HG03571 (cell line): ENCODE results near the gene IL20.
"Not testable (repeated sequence)": the region's sequence is repeated elsewhere in the genome, so short reads cannot be mapped to it uniquely, and the experiment has no call there.

ENCODE experiments used
- ATAC-seq: cut with Tn5 transposase; IDR thresholded peaks from one replicate; pipeline ENCODE4 v1.9.1; 2021; ENCODE audit not compliant: unreplicated experiment

Gene IL20

DNA sequence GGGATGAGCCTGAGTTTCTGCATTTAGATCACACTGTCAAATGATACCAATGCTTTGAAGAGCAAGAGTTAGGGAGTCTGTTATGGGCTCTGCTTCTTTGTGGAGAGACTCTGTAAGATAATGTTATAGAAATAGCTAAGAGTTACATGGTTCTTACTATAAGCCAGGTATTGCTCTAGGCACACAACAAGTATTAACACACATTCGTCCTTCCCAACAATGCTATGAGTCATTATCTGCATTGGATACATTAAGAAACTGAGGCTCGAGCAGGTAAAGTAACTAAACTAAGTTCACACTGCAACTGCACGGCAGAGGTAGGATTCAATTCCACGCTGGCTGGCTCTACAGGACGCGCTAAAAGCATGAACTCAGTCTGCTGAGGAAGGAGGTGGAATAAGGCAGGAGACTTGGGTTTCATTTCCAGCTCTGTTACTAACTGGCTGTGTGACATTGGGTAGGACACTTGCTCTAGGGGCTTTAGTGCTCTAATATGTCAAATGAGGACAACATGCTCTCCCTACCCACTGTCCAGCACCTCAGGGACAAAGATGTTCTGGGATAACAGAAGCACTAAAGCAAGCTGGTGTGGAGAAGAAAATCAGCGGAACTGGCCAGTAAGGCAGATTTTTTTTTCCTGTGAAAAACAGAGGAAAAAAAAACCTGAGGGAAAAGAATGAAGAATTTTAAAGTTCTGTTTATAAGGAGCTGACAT, 23.7 kb upstream of the IL20 start:
- no peak for ATAC-seq

DNA sequence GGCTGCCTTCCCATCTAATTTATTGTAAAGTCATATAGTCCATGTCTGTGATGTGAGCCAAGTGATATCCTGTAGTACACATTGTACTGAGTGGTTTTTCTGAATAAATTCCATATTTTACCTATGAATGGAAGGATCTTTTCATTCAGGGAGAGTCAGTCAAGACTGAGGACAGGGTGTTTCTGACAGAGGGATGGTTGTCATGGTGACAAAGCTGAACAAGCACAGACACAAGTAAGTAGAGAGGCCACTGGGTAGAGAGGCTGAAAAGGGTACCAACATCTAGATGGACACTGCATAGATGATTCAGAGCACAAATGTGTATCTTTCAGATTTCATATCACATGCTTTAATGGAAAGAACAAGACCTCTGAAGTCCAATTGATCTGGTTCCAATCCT, 22.6 kb upstream of the IL20 start:
- ATAC-seq: no peak

DNA sequence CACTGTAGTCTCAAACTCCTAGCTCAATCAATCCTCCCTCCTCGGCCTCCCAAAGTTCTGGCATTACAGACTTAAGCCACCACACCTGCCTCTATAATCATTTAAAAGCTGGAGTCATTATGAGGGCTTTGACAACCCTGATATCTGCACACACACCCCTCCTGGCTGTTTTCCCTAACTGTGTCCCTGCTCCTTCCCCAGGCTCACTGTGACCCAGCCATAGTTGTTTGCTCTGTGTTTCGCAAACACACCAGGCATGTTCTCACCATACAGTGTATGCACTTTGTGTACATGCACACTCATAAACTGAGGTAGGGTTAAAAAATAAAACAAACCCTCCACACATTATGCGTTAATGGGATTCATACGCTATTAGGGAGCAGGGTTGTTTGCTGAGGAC, 21.8 kb upstream of the IL20 start:
- ATAC-seq: no peak

DNA sequence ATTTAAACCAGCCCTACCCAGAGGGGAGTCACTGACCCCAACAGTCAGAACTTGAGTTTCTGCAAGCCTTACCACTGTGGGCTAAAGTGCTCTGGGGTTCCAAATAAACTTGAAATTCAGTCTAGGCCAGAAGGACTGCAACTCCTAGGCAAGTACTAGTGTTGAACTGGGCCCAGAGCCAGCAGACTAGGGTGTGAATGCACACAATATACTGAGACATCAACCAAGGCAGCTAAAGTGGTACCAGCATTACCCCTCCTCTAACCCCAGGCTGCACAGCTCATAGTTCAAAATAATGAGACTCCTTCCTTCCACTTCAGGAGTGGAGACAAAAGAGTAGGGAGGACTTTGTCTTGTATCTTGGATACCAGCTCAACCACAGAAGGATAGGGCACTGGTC, 18.9 kb upstream of the IL20 start:
- ATAC-seq: no peak

DNA sequence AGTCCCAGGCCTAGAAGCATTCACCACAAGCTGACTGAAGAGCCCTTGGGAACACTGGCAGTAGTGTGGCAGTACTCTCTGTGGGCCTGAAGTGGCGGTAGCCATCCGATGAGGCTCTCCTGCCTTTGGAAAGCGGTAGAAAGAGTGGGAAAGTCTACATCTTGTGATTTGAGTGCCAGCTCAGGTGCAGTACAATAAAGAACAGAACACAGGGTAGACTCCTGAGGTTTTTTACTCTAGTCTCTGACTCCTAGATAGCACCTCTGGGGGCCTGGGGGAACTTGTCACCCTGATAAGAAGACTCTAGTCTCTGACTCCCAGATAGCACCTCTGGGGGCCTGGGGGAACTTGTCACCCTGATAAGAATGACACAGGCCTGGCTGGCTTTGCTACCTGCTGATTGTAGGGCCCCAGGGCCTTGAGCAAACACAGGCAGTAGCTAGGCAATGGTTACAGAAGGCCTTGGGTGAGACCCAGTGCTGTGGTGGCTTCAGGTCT, 18.0 kb upstream of the IL20 start:
- ATAC-seq: no peak

DNA sequence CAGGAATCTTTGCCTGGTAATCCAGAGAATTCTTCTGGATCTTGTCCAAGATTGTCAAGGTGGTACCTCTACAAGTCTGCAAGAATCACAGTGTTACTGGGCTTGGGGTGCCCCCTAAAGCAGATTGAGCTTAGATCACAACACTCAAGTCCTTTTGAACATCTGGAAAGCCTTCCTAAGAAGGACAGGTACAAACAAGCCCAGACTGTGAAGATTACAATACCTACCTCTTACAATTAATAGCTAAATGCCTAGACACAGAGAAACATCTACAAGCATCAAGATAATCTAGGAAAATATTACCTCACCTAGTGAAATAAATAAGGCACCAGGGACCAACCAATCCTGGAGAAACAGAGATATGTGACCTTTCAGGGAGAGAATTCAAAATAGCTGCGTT, 17.5 kb upstream of the IL20 start:
- ATAC-seq: no peak

DNA sequence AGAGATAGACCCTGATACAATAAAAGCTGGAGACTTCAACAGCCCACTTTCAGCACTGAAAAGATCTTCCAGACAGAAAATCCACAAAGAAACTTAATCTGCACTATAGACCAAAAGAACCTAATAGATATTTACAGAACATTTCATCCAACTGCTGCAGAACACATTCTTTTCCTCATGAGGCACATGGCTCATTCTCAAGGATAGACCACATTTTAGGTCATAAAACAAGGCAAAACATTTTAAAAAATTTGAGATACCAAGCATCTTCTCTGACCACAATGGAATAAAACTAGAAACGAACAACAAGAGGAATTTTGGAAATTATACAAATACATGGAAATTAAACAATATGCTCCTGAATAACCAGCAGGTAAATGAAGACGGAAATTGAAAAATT, 15.0 kb upstream of the IL20 start:
- no peak for ATAC-seq

DNA sequence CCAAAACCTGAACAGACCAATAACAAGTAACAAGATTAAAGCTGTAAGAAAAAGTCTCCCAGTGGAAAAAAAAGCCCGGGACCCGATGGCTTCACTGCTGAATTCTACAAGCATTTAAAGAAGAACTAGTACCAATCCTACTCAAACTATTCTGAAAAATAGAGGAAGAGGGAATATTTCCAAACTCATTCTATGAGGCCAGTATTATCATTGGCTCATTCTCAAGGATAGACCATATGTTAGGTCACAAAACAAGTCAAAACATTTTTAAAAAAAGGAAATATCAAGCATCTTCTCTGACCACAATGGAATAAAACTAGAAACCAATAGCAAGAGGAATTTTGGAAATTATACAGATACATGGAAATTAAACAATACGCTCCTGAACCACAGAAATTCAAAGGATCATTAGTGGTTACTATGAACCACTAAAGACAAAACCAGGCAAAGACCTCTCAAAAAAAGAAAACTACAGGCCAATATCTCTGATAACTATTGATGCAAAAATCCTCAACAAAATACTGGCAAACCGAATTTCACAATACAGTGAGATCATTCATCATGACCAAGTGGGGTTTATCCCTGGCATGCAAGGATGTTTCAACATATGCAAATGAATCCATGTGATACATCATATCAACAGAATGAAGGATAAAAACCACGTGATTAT, 13.9 kb upstream of the IL20 start:
- no peak for ATAC-seq

DNA sequence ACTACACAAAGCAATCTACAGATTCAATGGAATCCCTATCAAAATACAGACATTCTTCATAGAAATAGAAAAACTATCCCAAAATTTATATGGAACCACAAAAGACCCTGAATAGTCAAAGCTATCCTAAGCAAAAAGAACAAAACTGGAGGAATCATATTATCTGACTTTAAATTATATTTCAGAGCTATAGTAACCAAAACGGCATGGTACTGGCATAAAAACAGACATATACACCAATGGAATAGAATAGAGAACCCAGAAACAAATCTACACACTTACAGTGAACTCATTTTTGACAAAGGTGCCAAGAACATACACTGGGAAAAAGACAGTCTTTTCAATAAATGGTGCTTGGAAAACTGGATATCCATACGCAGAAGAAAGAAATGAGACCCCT, 12.8 kb upstream of the IL20 start:
- not testable (repeated sequence) for ATAC-seq

DNA sequence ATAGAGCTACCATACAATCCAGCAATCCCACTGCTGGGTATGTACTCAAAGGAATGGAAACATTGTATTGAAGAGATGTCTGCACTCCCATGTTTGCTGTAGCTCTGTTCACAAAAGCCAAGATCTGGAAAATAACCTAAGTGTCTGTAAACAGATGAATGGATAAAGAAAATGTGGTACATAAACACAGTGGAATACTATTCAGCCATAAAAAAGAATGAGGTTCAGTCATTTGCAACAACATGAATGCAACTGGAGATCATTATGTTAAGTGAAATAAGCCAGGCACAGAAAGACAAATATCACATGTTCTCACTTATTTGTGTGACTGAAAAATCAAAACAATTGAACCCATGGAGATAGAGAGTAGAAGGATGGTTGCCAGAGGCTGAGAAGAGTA, 11.7 kb upstream of the IL20 start:
- ATAC-seq: not testable (repeated sequence)

DNA sequence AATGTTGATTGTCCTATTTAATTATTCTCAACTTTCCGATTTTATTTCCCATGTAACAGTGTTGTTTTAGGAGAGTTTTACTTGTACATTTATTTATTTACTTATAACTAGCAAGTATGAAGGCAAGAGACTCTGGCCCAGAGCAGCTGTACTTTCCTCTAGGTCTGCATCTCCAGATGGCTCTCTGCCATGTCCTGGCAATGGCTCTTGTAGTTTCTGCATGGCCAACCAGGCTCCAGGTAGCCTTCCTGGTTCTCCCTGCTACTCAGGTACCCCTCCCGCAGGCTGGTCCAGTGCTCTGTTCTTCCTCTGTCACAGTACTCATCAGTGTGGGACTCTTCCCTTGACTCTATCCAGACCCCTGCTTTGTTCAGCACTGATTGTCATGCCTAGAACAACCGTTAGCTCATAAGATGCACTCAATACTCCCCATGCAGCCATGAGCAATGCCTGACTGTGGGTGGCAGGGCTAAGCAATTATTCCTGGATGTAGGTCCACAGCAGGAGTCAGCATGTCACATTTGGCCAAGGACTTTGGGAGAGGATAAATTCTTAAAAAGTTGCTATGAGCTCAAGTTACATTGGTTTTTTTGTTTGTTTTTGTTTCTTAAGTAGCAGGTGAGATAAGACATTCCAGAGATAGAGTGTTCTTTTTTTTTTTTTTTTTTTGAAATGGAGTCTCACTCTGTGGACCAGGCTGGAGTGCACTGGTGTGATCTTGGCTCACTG, 10.9 kb upstream of the IL20 start:
- no peak for ATAC-seq

DNA sequence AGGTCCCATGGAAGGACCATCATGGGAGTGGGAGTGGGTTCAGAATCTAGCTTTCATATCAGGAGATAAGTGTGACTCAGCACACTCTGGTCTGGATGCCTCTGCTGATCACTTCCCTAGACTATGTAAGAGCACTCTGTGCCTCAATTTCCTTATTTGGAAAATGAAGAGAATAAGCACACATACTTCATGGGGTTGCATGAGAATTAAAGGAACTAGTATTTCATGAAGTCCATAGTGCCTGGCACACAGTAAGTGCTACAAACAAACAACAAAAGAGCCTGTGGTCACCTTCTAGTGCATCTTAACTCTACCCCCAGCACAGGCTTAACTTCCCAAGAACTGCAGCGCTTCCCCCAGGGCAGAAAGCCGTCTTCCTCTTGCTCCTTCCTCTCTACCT, 9.6 kb upstream of the IL20 start:
- no peak for ATAC-seq

DNA sequence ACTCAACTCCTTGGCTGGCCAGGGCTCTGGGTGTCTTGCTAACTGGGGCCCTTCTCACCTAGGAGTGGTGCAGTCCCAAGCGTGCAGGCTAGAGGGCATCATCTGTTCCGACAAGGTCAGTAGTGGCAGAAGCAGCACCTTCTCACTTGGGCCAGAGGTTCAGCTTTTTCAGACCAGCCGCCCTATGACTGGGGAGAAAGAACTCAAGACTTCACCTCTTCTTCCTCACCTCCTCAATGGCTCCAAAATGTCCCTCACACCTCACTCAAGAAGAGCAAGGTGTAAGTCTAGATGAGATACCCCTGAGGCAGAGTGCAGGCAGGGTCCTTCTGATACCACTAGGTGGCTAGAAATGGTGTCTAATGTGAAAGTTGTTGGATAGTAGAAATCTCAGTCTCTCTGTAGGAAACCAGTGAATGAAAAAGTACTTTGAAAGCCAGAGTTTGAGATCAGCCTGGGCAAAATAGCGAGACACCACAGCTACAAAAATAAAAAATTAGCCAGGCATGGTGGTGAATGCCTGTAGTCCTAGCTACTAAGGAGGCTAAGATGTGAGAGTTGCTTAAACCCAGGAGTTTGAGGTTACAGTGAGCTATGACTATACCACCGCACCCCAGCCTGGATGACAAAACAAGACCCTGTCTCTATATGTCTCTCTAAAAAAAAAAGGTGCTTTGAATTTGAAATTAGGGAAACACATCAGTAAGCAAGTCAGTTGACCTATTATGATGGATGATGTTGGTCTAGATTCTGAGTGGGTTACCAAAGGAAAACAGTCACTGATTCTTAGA, 8.6 kb upstream of the IL20 start:
- no peak for ATAC-seq

DNA sequence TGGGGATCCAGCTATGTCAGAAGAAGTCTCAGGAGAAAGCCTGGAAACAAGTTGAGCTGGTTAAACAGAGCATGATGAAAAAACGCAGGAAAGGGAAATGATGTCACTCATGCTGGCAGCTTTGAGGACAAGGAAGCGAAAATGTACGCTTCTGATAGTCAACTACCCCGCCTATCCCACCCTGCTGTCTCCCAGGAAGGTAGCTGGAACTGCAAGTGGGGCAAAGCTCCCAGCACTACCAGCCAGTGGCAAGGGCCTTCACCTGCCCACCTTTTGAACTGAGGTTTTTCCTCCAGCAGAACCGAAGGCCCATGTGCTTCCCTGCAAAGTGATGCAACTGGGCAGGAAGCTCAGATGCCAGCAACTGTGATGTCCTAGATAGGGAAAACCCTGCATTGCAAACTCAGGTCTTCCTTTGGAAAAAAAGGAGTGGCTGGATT, 6.3 kb upstream of the IL20 start:
- ATAC-seq: no peak

DNA sequence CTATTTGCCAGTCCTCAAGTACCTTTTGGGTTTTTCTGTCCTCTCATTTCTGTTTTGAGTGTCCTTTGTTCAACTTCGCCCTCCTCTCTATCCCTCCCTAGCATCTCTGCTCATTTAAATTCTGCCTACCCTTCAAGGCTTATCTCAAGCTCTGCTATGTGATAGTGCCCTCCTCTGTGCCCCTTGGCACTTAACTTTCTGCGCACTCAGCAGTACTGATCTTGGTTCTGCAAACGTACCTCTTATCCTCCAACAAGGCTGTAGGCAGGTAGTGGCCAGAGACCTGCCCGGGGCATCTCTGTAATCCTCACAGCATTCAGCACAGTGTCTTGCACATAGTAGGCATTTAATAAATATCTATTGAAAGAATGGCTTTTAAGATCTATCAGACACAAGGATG, 5.3 kb upstream of the IL20 start:
- ATAC-seq: no peak

DNA sequence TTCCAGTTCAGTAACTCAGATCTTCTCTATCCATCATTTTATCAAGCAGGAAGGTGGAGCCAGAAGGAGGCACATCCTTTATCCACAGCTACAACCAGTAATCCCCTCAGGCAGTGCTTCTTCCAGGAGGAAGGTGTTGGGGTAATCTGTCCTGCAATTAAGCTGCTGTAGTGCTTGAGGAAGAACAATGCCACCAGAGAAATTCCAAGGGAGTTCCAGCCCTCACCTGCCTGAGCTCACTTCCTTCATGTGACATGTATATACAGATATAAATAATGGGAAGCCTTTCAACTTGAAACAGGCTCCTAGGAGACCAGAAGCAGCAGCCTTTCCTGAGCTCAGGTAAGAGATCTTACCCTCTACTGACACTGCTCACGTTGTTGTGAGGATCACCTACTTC, 2.2 kb upstream of the IL20 start:
- ATAC-seq: no peak

DNA sequence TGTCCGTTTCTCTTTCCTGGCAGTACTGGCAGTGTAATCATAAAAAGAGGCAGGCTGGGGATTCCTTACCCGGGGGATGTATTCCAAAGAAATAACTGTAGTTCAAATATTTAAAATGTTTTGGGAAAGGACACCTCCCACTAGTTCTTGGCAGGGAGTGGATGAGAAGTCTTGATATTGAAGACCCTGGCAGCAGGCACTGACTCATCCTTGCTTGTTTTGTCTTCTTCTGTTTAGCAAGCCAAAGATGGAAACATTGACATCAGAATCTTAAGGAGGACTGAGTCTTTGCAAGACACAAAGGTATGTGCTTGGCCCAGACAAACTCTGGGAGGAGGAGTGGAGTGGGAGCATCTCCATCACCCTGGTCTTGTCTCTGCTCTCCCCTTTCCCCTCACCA, 639 bp downstream of the IL20 start:
- no peak for ATAC-seq

DNA sequence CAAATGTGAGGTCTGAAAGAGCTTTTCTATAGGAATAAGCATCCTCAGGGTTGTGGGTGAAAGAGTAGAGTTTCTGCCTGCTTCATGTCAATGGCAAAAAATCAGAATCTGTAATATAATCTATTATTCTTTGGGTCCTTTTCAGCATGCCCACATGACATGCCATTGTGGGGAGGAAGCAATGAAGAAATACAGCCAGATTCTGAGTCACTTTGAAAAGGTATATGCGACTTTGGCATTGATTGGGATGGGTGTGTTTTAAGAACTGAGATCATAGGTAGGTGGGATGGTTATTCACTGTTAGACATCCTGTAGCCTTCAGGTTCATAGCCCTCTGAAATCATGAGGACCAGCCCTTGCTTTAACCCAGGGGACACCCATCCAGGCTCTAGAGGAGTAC, 1.8 kb downstream of the IL20 start:
- ATAC-seq: no peak

DNA sequence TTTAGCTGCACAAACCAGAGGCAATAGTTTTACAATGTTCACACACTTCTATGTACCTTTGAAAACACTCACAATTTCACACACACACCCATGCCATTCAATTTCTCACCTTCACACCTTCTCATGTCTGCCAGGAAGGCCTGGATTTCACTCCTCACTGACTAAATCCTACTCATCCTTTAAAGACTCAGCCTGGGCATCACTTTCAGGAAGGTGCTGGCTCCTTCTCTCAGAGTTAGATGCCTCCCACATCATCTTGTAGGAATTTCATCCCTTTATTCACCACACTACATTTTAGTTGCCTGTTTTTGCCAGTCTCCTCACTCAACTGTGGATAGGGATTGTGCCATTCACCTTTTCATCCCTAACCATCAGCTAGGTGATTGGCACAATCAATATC, 2.3 kb downstream of the IL20 start:
- ATAC-seq: no peak

DNA sequence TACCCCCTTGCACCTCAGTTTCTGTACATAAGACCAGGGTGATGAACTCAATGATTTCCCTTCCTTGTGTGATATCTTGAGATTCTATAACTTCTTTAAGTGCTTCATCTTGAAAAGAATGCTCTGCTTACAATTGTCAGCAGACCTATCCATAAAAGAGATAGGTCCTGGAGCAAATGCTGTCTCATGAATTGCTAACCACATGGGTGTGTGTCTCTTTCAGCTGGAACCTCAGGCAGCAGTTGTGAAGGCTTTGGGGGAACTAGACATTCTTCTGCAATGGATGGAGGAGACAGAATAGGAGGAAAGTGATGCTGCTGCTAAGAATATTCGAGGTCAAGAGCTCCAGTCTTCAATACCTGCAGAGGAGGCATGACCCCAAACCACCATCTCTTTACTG, 2.8 kb downstream of the IL20 start:
- ATAC-seq: no peak

DNA sequence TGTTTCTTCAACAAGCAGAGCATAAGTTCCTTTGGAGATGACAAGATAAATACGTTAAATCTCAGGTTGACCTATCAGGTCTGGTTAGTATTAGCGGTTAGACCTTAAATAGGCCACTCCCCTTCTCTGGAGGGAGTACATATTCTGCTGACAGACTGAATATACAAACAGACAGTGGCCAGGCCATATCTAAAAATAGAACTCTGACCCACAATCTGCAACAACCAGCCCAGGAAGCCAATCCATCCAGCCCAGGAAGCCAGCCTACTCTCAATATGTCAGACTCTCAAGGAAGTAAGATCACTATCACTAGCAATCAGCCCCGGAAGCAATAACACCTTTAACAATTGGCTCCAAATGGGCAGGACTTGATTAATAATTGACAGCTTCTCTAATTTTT, 6.7 kb downstream of the IL20 start:
- ATAC-seq: no peak
